ENCODE results near the gene POR. TPM values are rescaled to one million over a fixed set of nuclear protein-coding genes. Genes with fewer than 3 reads are reported as not detected.

POR gene
- total RNA-seq, 4 donors from 2014 or later = 37.8 to 71.4 (median 63.6) TPM

GRCh38 chr7:75953431-75953830 is 38.5 kb downstream of the POR start:
- no peak for TF ChIP-seq EP300 (IDR thresholded peaks at IDR 0.05)
- no peak for TF ChIP-seq POLR2AphosphoS5 (IDR thresholded peaks at IDR 0.05)
- no peak for TF ChIP-seq CTCF (IDR thresholded peaks at IDR 0.05)
- no peak for TF ChIP-seq POLR2A (IDR thresholded peaks at IDR 0.05; ENCODE audit: low read depth)
- Histone ChIP-seq H3K27ac (replicated peaks in 1 of 4) (no peak overlapping the region), H3K9me3 (no peaks in the 10 kb centered on the region), H3K36me3 (peaks cover 27 to 52% (median 47%) of the 10 kb centered on the region in 4 donors), H3K4me3 (no peak overlapping the region), H3K27me3 (no peaks in the 10 kb centered on the region), H3K4me1 (peaks cover 4 to 18% (median 13%) of the 10 kb centered on the region in 4 donors)
- intact Hi-C loops (cut with DNase I) = no loop called here
- DNase-seq (ENCODE audit: extremely low spot score) = no peak
- WGBS = 97% methylated on average over 2 of the region's 7 CpGs

GRCh38 chr7:75953931-75954330 is 39.0 kb downstream of the POR start:
- Histone ChIP-seq H3K9me3 (no peaks in the 10 kb centered on the region), H3K36me3 (peaks cover 32 to 57% (median 51%) of the 10 kb centered on the region in 4 donors), H3K4me3 (no peak overlapping the region), H3K4me1 (peaks cover 4 to 18% (median 10%) of the 10 kb centered on the region in 4 donors), H3K27ac (replicated peaks in 1 of 4) (no peak overlapping the region), H3K27me3 (no peaks in the 10 kb centered on the region)
- 81% methylated on average over 11 of the region's 11 CpGs for WGBS
- DNase-seq (ENCODE audit: extremely low spot score) = no peak
- intact Hi-C loops (cut with DNase I) = no loop called here
- TF ChIP-seq POLR2A (IDR thresholded peaks at IDR 0.05; ENCODE audit: low read depth) (no peak), CTCF (IDR thresholded peaks at IDR 0.05) (no peak)

- Histone ChIP-seq H3K27me3 (no peaks in the 10 kb centered on the region), H3K36me3 (peaks cover 32 to 69% (median 61%) of the 10 kb centered on the region in 4 donors), H3K4me1 (peaks cover 4 to 13% (median 7%) of the 10 kb centered on the region in 4 donors), H3K9me3 (no peaks in the 10 kb centered on the region), H3K27ac (replicated peaks in 1 of 4) (no peak overlapping the region), H3K4me3 (no peak overlapping the region)
- no peak for TF ChIP-seq POLR2AphosphoS5 (IDR thresholded peaks at IDR 0.05)
- TF ChIP-seq EP300 (IDR thresholded peaks at IDR 0.05) = no peak
- TF ChIP-seq CTCF (IDR thresholded peaks at IDR 0.05) = no peak
- TF ChIP-seq POLR2A (IDR thresholded peaks at IDR 0.05; ENCODE audit: low read depth) = no peak
- DNase-seq (ENCODE audit: extremely low spot score) = no peak
- WGBS = 93% methylated on average over 9 of the region's 12 CpGs
- intact Hi-C loops (cut with DNase I) = no loop called here
These were observed 40.5 kb downstream of the POR start for GRCh38 chr7:75955331-75955955.

- WGBS = 92% methylated on average over 16 of the region's 16 CpGs
- H3K27me3 ChIP-seq = no peaks in the 10 kb centered on the region
- DNase-seq (ENCODE audit: extremely low spot score) = no peak
- H3K27ac ChIP-seq (replicated peaks in 1 of 4) = no peak overlapping the region
- peaks cover 32 to 74% (median 67%) of the 10 kb centered on the region in 4 donors for H3K36me3 ChIP-seq
- intact Hi-C loops (cut with DNase I) = no loop called here
- H3K9me3 ChIP-seq = no peaks in the 10 kb centered on the region
- no peak overlapping the region for H3K4me3 ChIP-seq
- peaks cover 2 to 9% (median 4%) of the 10 kb centered on the region in 4 donors for H3K4me1 ChIP-seq
- TF ChIP-seq CTCF (IDR thresholded peaks at IDR 0.05) (no peak), POLR2A (IDR thresholded peaks at IDR 0.05; ENCODE audit: low read depth) (no peak)
These were observed 42.2 kb downstream of the POR start for GRCh38 chr7:75957021-75957736.

Data from esophagus muscularis mucosa (tissue), 4 donors.